Mammary epithelial cell (primary cell): ENCODE results near the gene MIPEP.

Experiments used
- EZH2 ChIP-seq: IDR thresholded peaks from 2 replicates; pipeline ENCODE4 v1.6.1; 2012; ENCODE audit warnings: low read length, inconsistent platforms, borderline replicate concordance
- TF ChIP-seq, protein P1 (sequence below), 2 donors: IDR thresholded peaks in 1 of 2; conservative IDR thresholded peaks in 1 of 2; 2 replicates each; pipeline ENCODE4 v1.5.1; 2011 to 2012; ENCODE audit warnings: inconsistent platforms in 2 of 2, low read length in 2 of 2, mild to moderate bottlenecking in 2 of 2, control low read depth in 1 of 2, low read depth in 1 of 2; ENCODE audit not compliant: insufficient read depth in 1 of 2; ENCODE audit errors: extremely low read depth in 1 of 2

DNA sequence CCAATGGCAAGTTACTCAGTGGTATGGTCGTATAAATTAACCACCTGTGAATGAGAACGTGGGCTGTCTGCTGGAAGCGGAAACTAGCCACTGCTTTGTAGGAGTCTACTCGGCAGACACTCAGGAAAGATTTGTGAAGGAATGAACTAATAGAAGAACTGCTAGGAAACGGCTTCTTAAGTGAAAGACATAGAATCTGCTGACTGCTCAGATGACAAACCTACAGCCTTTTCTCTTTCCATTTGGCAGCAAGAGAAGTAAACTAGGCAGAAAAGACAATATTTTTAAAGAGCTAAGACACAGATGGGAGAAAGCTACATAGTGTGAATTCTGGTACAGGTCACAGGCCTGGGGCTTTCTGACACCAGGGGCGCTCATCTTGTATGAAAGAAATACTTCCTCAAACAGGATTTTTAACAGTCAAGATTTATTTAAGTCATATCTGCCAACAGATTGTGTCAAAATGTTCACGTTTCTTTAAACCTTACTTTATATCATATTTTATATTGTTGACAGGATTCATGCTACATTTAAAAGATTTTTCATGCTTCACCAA, 78.4 kb downstream of the MIPEP start:
- no peak for TF ChIP-seq EZH2
- TF ChIP-seq, protein P1, sequence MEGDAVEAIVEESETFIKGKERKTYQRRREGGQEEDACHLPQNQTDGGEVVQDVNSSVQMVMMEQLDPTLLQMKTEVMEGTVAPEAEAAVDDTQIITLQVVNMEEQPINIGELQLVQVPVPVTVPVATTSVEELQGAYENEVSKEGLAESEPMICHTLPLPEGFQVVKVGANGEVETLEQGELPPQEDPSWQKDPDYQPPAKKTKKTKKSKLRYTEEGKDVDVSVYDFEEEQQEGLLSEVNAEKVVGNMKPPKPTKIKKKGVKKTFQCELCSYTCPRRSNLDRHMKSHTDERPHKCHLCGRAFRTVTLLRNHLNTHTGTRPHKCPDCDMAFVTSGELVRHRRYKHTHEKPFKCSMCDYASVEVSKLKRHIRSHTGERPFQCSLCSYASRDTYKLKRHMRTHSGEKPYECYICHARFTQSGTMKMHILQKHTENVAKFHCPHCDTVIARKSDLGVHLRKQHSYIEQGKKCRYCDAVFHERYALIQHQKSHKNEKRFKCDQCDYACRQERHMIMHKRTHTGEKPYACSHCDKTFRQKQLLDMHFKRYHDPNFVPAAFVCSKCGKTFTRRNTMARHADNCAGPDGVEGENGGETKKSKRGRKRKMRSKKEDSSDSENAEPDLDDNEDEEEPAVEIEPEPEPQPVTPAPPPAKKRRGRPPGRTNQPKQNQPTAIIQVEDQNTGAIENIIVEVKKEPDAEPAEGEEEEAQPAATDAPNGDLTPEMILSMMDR (conservative IDR thresholded peaks at IDR 0.05 in 1 of 2, IDR thresholded peaks at IDR 0.05 in 1 of 2; ENCODE audit: extremely low read depth in 1 of 2, insufficient read depth in 1 of 2, low read depth in 1 of 2, low read length in 2 of 2), result no peak
